AG10803 (cell line): ENCODE data around the gene CD24.

Experiments used
- DNase-seq: peaks from one replicate; pipeline ENCODE4 v3.0.0; 2010; ENCODE audit warnings: low read depth
- H3K4me3 ChIP-seq: 2 replicates; pipeline ENCODE4 v1.5.1; 2011; ENCODE audit warnings: mild to moderate bottlenecking, low read length, control low read depth
- CTCF ChIP-seq: conservative IDR thresholded peaks from 2 replicates; pipeline ENCODE4 v1.5.1; 2011; ENCODE audit warnings: mild to moderate bottlenecking, low read length, control low read depth, inconsistent platforms

Gene CD24

DNA sequence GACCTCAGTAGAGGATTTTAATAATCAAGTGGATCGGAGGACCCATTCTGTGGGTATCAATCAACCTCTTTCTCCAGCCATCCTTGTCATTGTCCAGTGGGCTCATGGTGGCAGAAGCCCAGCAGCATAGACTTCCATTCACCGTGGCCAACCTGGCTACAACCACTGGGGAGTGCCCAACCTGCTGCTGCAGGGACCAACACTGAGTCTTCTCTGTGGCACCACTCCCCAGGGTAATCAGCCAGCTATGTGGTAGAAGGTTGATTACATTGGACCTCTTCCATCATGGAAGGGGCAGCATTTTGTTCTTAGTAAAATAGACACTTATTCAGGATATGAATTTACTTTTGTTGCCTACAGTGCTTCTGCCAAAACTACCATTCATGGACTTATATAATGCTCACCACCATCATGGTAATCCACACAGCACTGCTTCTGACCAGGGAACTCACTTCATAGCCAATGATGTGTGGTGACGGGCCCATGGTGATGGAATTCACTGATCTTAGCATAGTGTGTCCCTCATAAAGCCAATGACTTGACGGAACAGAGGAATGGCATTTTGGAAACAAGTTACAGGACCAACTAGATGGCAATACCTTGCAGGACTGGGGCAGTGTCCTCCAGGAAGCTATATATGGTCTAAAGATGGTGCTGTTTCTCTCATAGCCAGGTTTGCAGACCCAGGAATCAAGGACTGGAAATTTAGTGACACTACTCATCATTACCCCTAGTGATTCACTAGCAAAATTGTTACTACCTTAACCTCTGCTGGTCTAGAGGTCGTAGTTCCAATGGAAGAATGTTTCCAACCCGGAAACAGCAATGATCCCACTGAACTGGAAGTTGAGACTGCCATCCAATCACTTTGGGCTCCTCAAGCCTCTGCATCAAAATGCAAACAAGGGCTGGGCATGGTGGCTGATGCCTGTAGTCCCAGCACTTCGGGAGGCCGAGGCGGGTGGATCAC is 7.6 kb downstream of the CD24 start:
- no peak for TF ChIP-seq CTCF
- no peak overlapping the region for H3K4me3 ChIP-seq
- DNase-seq = no peak

DNA sequence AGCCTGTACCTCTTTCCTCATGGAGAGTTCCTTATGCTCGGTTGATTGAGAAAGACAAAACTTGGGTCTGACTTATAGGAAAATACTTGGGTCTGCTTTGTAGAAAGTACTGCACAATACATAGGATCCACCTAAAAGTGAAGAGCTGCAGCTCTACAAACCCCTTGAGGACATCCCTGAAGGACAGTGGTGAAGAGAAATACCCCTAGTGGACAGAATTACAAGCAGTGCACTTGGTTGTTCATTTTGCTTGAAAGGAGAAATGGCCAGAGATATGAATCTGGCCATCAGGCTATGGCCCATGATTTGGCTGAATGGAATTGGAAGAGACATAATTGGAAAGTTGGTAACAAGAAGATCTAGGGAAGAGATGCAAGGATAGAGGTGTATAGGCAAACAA is 8.3 kb downstream of the CD24 start:
- no peak for DNase-seq
- no peak overlapping the region for H3K4me3 ChIP-seq
- no peak for TF ChIP-seq CTCF

DNA sequence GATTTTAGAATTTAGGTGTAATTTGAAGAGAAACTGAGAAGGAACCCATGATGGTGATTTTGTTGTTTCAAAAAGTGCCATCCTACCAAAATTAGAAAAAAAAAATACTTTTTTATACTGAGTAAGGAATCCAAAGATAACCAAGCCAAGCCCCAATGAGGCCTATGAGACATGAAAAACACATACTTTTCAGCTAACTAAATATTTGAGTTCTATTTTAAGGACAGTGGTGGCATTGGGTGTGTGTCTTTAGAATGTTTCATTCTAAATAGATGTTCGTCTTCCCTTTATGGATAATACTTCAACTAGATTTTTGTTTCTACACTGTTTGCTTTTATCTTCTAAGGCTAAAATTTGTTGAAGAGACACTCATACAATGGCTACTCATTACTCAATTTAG is 9.6 kb downstream of the CD24 start:
- no peak overlapping the region for H3K4me3 ChIP-seq
- TF ChIP-seq CTCF = no peak
- no peak for DNase-seq

DNA sequence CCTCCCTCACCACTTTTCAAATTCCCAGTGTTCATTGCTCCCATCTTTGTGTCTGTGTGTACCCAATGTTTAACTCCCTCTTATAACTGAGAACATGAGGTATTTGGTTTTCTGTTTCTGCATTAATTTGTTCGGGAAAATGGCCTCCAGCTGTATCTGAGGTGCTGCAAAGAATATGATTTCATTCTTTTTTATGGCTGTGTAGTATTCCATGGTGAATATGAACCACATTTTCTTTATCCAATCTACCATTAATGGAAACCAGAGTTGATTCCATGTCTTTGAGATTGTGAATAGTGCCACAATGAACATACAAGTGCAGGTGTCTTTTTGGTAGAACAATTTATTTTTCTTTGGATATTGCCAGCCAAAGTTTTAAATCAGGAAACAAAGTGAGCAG is 10.4 kb downstream of the CD24 start:
- no peak for TF ChIP-seq CTCF
- no peak overlapping the region for H3K4me3 ChIP-seq
- DNase-seq = no peak

DNA sequence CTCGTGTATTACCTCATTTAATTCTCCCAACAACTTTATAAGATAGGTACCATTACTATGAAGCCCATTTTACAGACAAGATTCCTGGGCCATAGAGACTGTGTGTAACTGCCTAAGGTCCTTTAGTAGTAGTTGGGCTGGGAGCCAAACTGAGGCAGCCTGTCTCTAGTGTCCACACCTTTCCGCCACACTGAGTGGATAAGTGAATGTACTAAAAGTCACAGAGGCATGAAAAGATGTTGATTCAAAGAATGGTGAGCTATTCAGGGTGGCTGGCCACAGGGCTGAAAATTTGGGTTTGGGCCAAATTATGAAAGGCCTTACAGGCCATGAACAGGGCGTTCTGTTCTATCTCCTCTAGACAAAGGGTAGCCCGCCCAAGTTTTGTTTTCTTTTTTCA is 11.0 kb downstream of the CD24 start:
- no peak for DNase-seq
- no peak for TF ChIP-seq CTCF
- no peak overlapping the region for H3K4me3 ChIP-seq

DNA sequence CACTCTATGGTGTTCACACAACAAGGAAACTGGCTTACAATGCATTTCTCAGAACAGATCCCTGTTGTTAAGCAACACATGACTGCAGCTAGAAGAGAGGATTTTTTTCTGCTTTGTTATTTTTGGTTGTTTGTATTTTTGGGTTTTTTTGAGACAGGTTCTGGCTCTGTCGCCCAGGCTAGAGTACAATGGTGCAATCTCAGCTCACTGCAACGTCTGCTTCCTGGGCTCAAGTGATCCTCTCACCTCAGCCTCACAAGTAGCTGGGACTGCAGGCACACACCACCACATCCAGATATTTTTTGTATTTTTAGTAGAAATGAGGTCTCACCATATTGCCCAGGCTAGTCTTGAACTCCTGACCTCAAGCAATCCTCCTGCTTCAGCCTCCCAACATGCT is 12.7 kb downstream of the CD24 start:
- DNase-seq = no peak
- no peak for TF ChIP-seq CTCF
- no peak overlapping the region for H3K4me3 ChIP-seq

GRCh38 chr6:106961136-106961535 is 13.4 kb downstream of the CD24 start:
- DNase-seq = no peak

More at GRCh38 chr6:106961136-106961535, 13.4 kb downstream of the CD24 start:
- TF ChIP-seq CTCF = no peak
- H3K4me3 ChIP-seq = no peak overlapping the region
